ENCODE data around the gene CFAP73. TPM values are rescaled to one million over a fixed set of nuclear protein-coding genes. Genes with fewer than 3 reads are reported as not detected.

Gene CFAP73
- total RNA-seq, 2 experiments from 2014 or later, result 1.7 to 1.9 TPM

DNA sequence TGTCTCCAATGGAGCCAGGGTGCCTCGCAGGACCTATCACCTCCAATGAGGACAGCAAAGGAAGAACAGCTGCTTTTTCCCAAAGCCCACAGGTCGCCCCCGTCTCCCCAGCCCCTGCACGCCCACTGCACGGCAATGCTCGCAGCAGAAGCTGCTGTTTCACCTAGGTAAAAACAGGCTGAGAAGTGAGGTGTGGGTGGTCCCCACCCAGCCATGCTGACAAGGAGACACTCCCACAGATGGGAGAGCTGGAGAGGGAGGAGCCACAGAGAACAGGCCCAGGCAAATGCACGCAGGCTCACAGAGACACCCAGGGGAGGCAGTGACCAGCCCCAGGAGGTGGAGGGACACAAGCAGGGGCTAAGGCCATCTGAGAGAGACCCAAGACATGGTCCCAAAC lies 10.4 kb downstream of the CFAP73 start:
- H3K27ac Mint-ChIP-seq, result peak overlapping the region; percentile 34

DNA sequence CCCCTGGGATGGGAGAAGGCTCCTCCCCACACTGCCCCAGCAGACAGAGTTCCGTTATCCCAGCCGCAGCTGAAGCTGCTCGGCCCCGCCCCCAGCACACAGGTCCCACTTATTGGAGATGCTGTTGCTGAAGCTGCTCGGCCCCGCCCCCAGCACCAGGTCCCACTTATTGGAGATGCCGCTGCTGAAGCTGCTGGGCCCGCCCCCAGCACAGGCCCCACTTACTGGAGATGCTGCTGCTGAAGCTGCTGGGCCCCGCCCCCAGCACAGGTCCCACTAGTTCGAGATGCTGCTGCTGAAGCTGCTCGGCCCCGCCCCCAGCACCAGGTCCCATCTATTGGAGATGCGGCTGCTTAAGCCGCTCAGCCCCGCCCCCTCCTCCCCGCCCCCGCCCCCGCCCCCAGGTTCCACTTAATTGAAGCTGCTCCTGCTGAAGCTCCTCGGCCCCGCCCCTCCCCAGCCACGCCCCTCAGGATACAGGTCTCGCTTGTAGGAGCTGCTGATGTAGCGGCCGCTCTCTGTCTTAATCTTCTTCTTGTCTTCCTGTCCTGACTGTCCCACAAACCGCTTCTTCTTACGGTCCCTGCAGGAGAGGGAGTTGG lies 12.0 kb downstream of the CFAP73 start:
- ATAC-seq (peak; percentile 68), DNase-seq (peak; percentile 44)
- H3K4me1 Mint-ChIP-seq (ENCODE audit: low read depth), result peaks cover 8% of the 10 kb centered on the region
- CTCF ChIA-PET, result no interaction called here
- H3K36me3 Mint-ChIP-seq (ENCODE audit: low read depth), result peaks cover 36% of the 10 kb centered on the region
- H3K27me3 Mint-ChIP-seq, result no peaks in the 10 kb centered on the region
- H3K9me3 Mint-ChIP-seq, result no peaks in the 10 kb centered on the region
- H3K27ac Mint-ChIP-seq, result no peak overlapping the region
- H3K4me3 Mint-ChIP-seq, result no peak overlapping the region
- intact Hi-C loops (cut with micrococcal nuclease), result no loop called here
- POLR2A ChIA-PET, result interaction anchor here (1.0 to 3.2 kb wide), 4 partner anchors 10 to 16 kb away, joined by 3 to 18 read pairs (median 3); no protein-coding TSS in a partner anchor
- TF ChIP-seq, protein P1, sequence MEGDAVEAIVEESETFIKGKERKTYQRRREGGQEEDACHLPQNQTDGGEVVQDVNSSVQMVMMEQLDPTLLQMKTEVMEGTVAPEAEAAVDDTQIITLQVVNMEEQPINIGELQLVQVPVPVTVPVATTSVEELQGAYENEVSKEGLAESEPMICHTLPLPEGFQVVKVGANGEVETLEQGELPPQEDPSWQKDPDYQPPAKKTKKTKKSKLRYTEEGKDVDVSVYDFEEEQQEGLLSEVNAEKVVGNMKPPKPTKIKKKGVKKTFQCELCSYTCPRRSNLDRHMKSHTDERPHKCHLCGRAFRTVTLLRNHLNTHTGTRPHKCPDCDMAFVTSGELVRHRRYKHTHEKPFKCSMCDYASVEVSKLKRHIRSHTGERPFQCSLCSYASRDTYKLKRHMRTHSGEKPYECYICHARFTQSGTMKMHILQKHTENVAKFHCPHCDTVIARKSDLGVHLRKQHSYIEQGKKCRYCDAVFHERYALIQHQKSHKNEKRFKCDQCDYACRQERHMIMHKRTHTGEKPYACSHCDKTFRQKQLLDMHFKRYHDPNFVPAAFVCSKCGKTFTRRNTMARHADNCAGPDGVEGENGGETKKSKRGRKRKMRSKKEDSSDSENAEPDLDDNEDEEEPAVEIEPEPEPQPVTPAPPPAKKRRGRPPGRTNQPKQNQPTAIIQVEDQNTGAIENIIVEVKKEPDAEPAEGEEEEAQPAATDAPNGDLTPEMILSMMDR (IDR thresholded peaks at IDR 0.05), result no peak

More for the DNA sequence above, 10.4 kb downstream of the CFAP73 start:
- DNase-seq, result no peak
- TF ChIP-seq, protein P1 (IDR thresholded peaks at IDR 0.05), result no peak
- H3K4me3 Mint-ChIP-seq, result no peak overlapping the region
- CTCF ChIA-PET, result interaction anchor here (0.8 kb wide), 1 partner anchor 167 kb away, joined by 3 read pairs; no protein-coding TSS in a partner anchor
- intact Hi-C loops (cut with micrococcal nuclease), result no loop called here
- H3K4me1 Mint-ChIP-seq (ENCODE audit: low read depth), result peaks cover 11% of the 10 kb centered on the region
- no peaks in the 10 kb centered on the region for H3K9me3 Mint-ChIP-seq
- peaks cover 6% of the 10 kb centered on the region for H3K27me3 Mint-ChIP-seq
- POLR2A ChIA-PET, result interaction anchor here (1.2 to 3.2 kb wide), 2 partner anchors 11 to 15 kb away, joined by 3 to 18 read pairs; no protein-coding TSS in a partner anchor
- no peak for ATAC-seq
- H3K36me3 Mint-ChIP-seq (ENCODE audit: low read depth), result peaks cover 27% of the 10 kb centered on the region

DNA sequence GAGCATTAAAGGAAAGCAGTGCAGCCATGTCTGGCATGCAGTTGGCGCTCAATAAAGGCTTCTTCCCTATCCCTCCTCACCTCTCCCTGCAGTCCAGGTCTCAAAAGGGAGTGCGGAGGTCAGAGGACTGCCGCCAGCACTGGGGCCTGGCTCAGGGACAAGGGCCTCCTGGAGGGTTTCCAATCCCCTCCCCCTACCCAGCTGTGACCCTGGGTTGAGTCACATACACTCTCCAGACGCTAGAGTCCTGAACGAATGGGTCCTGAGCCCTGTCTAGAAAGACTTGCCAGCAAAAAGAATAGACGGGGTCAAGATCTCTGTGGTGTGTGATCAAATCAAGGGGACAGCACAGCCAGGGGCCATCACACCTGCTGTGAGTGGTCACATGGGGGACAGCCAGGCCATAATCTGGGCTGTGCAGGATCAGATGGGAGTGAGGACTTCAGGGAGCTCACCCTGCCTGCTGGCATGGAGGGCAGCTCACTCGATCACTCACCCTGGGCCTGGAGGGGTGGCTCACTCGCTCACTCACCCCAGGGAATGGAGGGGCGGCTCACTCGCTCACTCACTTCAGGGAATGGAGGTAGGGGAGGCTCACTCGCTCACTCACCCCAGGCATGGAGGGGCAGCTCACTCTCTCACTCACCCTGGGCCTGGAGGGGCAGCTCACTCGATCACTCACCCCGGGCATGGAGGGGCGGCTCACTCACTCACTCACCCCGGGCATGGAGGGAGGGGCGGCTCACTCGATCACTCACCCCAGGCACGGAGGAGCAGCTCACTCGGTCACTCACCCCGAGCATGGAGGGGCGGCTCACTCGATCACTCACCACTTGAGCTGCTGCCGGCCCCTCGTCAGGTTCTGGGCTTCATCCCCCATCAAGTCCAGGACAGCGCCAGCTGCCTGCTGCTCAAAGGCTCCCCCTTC lies 12.8 kb downstream of the CFAP73 start:
- H3K4me3 Mint-ChIP-seq, result no peak overlapping the region
- no peaks in the 10 kb centered on the region for H3K27me3 Mint-ChIP-seq
- no peaks in the 10 kb centered on the region for H3K9me3 Mint-ChIP-seq
- TF ChIP-seq, protein P1 (IDR thresholded peaks at IDR 0.05), result no peak
- ChIA-PET CTCF (no interaction called here), POLR2A (interaction anchor here (0.6 to 3.2 kb wide), 5 partner anchors 9 to 260 kb away, joined by 3 to 18 read pairs (median 3); no protein-coding TSS in a partner anchor)
- peaks cover 4% of the 10 kb centered on the region for H3K4me1 Mint-ChIP-seq (ENCODE audit: low read depth)
- no peak overlapping the region for H3K27ac Mint-ChIP-seq
- ATAC-seq, result no peak
- peaks cover 40% of the 10 kb centered on the region for H3K36me3 Mint-ChIP-seq (ENCODE audit: low read depth)
- intact Hi-C loops (cut with micrococcal nuclease), result no loop called here
- DNase-seq, result no peak

DNA sequence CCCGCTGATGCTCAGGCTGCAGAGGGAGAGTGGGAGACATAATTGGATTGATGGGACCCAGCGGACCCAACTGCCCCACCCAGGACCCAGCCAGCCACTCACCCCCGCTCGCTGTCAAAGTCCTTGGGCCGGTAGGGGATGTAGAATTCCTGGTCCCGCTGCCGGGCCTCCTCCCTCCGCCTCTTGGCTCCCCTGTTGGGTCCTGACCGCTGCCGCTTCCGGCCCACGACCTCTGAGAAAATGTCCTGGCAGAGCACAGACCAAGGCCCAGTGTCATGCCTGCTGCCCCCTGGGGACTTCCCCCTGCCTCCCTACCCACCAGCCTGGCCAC lies 13.5 kb downstream of the CFAP73 start:
- TF ChIP-seq, protein P1 (IDR thresholded peaks at IDR 0.05), result no peak
- Mint-ChIP-seq H3K36me3 (ENCODE audit: low read depth) (peaks cover 40% of the 10 kb centered on the region), H3K4me3 (no peak overlapping the region), H3K27ac (no peak overlapping the region), H3K9me3 (no peaks in the 10 kb centered on the region), H3K4me1 (ENCODE audit: low read depth) (no peaks in the 10 kb centered on the region), H3K27me3 (no peaks in the 10 kb centered on the region)
- ChIA-PET POLR2A (interaction anchor here (0.6 to 3.2 kb wide), 4 partner anchors 8 to 261 kb away, joined by 3 to 18 read pairs (median 3); partner anchors contain the start of gene DDX54), CTCF (interaction anchor here (1.0 kb wide), 1 partner anchor 11 kb away, joined by 3 read pairs; no protein-coding TSS in a partner anchor)
- ATAC-seq, result no peak
- intact Hi-C loops (cut with micrococcal nuclease), result no loop called here
- DNase-seq, result no peak
